Activated gamma-delta T cell (primary cell): Measurements from ENCODE around the gene GOLGA6L1.
"Not testable (repeated sequence)": the region's sequence is repeated elsewhere in the genome, so short reads cannot be mapped to it uniquely, and the experiment has no call there.

ENCODE experiments used
- DNase-seq: peaks from one replicate; lab custom pipeline; 2025; lab: John Stamatoyannopoulos, UW
- total RNA-seq, 2 donors: gene quantifications; one replicate each; lab custom pipeline; 2026; lab: John Stamatoyannopoulos, UW

Gene GOLGA6L1, protein sequence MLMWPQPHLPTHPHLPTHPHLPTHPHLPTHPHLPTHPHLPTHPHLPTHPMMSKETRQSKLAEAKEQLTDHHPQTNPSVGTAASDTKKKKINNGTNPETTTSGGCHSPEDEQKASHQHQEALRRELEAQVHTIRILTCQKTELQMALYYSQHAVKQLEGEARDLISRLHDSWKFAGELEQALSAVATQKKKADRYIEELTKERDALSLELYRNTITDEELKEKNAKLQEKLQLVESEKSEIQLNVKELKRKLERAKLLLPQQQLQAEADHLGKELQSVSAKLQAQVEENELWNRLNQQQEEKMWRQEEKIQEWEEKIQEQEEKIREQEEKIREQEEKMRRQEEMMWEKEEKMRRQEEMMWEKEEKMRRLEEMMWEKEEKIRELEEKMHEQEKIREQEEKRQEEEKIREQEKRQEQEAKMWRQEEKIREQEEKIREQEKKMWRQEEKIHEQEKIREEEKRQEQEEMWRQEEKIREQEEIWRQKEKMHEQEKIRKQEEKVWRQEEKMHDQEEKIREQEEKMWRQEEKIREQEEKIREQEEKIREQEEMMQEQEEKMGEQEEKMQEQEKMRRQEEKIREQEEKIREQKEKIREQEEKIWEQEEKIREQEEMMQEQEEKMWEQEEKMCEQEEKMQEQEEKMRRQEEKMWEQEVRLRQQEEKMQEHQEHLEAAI
- 0 reads per million in 2 donors for total RNA-seq

DNA sequence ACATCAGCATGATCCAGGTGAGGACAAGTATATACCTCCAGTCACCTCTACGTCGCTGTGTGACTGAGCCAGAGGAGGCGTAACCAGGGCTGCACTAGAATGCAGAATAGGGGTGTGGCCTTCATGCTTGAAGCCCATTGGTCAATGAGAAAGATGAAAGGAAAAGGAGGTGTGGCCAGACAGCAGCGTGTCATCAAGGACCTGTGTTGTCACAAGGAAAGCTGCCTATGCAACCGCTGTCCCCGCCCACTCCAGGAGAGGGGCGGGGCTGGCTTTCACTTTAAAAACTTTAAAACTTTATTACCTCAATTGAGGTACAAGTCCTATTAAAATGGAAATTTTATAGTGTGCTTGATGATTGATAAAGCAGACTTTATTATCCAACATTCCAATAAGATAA, at the start of gene GOLGA6L1:
TSS of gene GOLGA6L1 (minus strand) at position 101 of the 400 bp plus-strand sequence. CDS start at position 10, 91 bp downstream.
- DNase-seq, result not testable (repeated sequence)

DNA sequence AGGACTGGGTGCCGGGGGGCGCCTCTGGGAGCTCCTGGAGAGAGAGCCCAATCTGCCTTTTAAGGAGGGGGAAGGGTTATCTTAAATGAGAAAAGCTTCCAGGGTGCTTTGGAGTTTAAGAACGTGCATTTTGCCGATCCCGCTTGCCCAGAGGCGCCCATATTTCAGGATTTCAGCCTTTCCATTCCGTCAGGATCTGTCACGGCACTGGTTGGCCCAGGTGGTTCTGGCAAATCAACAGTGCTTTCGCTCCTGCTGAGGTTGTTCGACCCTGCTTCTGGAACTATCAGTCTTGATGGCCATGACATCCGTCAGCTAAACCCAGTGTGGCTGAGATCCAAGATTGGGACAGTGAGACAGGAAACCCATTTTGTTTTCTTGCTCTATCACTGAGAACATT, 44.6 kb upstream of the GOLGA6L1 start:
- not testable (repeated sequence) for DNase-seq

DNA sequence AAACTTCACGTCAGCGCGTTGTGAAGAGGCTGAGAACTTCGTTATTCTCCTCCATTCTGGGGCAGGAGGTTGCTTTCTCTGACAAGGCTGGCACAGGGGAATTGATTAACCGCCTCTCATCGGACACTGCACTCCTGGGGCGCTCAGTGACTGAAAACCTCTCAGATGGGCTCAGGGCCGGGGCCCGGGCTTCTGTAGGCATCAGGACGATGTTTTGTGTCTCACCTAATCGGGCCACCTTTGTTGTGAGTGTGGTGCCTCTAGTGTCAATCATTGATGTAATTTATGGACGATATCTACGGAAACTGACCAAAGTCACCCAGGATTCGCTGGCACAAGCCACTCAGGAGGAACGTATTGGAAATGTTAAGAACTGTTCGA, 43.9 kb upstream of the GOLGA6L1 start:
- DNase-seq, result not testable (repeated sequence)

DNA sequence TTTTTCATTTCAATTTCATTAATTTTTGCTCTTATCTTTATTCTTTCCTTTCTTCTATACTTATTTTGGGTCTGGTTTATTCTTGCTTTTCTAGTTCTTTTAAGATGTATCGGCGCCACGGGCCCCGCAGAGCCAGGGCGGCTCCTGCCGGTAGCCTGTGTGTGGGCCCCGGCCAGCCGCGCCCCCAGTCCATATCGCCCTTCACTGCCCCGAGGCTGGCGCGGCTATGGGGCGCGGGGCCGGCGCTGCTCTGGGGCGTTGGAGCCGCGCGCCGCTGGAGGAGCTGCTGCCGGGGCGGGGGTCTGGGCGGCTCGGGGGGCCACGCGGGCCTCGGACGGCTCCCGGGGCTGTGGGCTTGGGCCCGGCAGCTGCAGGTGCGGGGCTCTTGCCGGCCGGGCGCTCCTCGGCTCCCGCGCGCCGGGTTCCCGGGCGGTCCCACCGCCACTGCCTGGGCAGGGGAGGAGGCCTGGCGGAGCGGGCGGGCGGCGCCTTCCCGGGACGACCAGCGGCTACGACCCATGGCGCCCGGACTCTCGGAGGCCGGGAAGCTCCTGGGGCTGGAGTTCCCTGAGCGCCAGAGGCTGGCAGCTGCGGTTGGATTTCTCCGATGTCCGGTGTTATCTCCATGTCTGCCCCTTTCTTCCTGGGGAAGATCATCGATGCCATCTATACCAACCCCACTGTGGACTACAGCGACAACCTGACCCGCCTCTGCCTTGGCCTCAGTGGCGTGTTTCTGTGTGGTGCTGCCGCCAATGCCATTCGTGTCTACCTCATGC, 43.3 kb upstream of the GOLGA6L1 start:
- not testable (repeated sequence) for DNase-seq

DNA sequence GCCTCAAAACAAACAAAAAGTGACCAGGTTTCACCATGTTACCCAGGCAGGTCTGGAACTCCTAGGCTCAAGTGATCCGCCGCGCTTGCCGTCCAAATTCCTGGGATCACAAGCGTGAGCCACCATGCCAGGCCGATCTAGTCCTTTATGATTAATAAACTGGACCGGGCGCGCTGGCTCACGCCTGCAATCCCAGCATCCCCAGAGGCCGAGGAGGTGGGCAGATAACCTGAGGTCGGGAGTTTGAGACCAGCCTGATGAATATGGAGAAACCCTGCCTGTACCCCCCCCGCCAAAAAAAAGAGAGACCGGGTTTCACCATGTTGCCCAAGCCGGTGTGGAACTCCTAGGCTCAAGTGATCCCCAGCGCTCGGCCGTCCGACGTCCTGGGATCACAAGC, 40.1 kb upstream of the GOLGA6L1 start:
- DNase-seq, result not testable (repeated sequence)

DNA sequence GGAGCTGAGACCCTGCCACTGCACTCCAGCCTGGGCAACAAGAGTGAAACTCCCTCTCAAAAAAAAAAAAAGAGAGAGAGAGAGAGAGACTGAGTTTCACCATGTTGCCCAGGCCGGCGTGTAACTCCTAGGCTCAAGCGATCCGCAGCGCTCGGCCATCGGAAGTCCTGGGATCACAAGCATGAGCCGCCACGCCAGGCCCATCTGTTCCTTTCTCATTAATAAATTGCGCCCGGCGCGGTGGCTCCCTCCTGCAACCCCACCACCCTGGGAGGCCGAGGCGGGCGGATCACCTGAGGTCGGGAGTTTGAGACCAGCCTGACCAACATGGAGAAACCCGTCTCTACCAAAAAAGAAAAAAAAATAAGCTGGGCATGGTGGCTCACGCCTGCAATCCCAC, 39.0 kb upstream of the GOLGA6L1 start:
- DNase-seq, result not testable (repeated sequence)

DNA sequence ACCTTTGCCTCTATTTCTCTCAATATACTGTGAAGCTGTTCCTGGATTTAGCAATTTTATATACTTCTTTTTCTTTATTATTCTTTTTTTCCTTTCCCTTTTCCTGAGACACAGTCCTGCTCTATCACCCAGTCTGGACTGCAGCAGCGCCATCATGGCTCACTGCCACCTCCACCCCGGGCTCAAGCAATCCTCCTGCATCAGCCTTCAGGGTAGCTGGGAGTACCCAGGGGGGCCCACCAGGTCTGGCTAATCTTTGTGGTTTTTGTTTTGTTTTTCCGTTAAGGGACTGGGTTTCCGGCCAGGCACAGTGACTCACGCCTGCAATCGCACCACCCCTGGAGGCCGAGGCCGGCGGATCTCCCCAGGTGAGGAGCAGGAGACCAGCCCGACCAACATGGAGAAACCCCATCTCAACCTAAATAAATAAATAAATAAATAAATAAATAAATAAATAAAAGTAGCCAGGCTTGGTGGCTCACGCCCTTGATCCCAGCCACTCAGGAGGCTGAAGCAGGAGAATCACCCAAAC, 38.1 kb upstream of the GOLGA6L1 start:
- not testable (repeated sequence) for DNase-seq

DNA sequence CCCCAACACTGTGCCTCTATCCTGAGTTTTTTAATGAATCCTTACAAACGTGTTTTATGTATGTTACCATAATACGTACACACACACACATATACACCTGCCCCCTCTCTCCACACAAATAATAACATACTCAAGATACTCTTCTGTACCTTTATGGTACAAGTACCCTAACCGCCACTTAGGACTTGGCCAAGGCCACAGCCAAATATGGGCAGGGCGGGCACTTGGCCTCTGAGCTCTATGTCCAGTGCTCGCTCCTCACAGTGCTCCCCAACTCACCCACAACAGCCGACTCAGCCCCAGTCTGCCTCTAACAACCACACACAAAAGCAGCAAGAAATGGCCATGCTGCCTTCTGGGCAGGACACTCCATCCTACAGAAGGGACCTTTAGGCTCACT, 3.8 kb downstream of the GOLGA6L1 start:
- DNase-seq, result not testable (repeated sequence)

DNA sequence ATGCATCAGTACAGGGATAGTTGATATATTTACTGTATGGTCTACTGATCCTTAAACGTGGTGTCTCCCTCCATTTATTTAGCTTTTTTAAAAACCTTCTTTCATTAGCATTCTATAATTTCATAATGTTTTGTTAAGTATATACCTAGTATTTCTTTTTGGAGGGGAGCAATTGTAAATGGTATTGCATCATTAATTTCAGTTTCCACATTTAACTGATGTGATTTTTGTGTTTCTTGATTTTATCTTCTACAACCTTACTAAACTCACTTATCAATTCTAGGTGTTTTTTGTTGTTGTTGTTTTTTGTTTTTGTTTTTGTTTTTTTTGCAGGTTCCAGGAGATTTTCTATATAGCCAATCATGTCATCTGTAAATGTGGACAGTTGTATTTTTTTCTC, 18.4 kb downstream of the GOLGA6L1 start:
- no peak for DNase-seq

DNA sequence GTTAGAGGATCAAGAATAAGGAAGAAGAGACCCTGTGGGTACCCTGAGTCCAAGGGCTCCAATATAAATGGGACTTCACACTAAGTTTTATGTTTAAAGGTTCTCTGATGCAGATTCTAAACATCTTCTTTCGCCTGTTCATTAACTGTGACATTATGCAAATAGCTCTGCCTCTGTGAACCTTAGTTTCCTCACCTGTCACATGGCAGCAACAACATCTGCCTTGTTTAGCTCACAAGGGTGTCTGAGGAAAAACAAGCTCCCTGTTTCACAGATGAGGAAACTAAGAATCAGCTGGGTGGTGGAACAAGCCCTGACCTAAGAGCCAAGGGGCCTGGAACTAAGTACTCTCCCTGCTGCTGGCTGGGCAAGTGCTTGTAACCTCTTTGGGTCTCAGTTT, 40.8 kb downstream of the GOLGA6L1 start:
- no peak for DNase-seq

DNA sequence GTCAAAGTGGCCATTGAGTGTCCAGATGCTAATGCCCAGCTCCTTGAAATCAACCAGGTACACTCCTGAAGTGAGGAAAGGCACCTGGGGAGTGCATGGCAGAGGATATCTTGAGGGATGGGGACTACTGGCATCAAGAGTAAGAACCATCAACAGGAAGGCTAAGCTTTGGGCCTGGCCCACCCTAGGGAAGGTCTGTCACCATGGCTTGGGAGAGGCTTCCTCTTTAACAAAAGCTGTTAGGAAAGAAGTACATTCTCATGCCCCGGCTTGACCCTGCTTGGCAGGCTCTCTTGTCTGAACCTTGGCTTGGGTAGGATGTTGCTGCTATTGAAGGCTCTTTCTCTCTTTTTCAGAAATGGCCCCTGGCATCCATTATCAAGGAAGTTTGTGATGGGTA, 53.5 kb downstream of the GOLGA6L1 start:
- no peak for DNase-seq

DNA sequence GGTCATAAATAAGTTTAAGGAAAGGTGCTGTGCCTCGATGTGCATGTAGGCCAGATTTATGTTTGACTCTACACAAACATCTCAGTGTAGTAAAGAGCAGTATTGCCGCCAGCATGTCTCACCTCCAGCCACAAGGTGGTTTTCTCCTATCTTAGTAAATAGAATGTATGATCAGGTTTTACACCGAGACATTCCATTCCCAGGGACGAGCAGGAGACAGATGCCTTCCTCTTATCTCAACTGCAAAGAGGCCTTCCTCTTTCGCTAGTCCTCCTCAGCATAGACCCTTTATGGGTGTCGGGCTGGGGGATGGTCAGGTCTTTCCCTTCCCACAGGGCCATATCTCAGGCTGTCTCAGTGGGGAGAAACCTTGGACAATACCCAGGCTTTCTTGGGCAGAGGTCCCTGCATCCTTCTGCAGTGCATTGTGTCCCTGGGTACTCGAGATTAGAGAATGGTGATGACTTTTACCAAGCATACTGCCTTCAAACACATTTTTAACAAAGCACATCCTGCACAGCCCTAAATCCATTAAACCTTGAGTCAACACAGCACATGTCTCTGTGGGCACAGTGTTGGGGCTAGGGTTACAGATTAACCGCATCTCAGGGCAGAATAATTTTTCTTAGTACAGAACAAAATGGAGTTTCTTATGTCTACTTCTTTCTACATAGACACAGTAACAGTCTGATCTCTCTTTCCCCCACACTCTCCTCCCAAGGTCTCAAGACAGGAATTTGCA, 54.5 kb downstream of the GOLGA6L1 start:
- not testable (repeated sequence) for DNase-seq

DNA sequence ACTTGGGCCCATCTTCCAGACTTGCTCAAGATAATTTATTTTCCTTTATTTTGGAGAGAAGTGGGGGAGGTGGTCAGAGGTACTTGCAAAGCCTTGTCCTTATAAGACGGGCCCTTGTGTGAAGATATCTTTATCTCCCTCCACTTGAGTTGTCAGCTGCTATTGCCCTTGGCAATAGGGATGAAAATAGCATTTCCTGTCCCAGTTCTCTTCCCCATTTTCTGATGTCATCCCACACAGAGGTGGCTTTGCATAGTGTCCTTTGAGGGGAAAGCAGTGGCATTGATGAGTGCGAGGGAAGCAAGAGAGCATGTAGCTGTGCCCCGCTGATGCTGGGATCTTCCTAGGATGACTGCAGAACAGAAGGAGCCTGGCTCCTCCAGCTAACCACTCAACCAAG, 55.4 kb downstream of the GOLGA6L1 start:
- DNase-seq, result no peak

DNA sequence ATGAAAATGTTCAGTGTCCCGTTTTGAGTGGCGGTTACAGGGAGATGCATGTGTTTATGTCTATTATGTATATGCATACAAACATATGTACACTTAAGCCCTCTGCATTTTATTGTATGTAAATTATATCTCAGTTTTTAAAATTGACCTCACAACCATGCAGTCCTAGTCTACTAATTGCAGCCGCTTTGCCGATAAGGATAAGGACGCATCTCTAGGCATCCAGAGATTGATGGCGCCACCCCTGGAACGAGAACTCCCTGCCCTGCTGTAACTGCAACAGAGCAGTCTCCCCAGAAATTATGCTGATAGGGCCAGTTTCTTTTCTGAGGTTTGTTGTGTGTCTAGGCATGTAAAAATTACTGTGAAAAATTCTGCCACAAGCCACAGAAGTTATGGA, 56.9 kb downstream of the GOLGA6L1 start:
- no peak for DNase-seq
